OCI-LY1 (cell line): ENCODE data around the gene TIMM29.
"Not testable (repeated sequence)": the region's sequence is repeated elsewhere in the genome, so short reads cannot be mapped to it uniquely, and the experiment has no call there.

Experiments used
- H2AFZ ChIP-seq: fragments of 200-600 bp; sonication (generic), shearing (Covaris generic); 2 replicates; pipeline ENCODE4 v1.6.0; 2014; ENCODE audit warnings: antibody characterized with exemption, mild to moderate bottlenecking, low read length
- H3F3A ChIP-seq: fragments of 200-600 bp; sonication (generic), shearing (Covaris generic); 2 replicates; pipeline ENCODE4 v1.6.0; 2014; ENCODE audit warnings: mild to moderate bottlenecking, antibody characterized with exemption, low read length, moderate library complexity; ENCODE audit not compliant: insufficient read depth
- H3K27ac ChIP-seq: fragments of 200-600 bp; sonication (generic); 2 replicates; pipeline ENCODE4 v1.5.1; 2014; ENCODE audit warnings: low read length, mixed run types, mild to moderate bottlenecking, low read depth; ENCODE audit not compliant: poor library complexity, severe bottlenecking
- H3K27me3 ChIP-seq: fragments of 200-600 bp; sonication (generic); 2 replicates; pipeline ENCODE4 v1.6.0; 2014; ENCODE audit warnings: antibody characterized with exemption, mild to moderate bottlenecking, low read length, moderate library complexity; ENCODE audit not compliant: insufficient read depth
- H3K36me3 ChIP-seq: fragments of 200-600 bp; sonication (generic); 2 replicates; pipeline ENCODE4 v1.6.1; 2014; ENCODE audit warnings: mild to moderate bottlenecking, antibody characterized with exemption, low read length, moderate library complexity, mixed read lengths; ENCODE audit not compliant: insufficient read depth
- H3K4me1 ChIP-seq: fragments of 200-600 bp; sonication (generic); 2 replicates; pipeline ENCODE4 v1.5.1; 2014; ENCODE audit warnings: mild to moderate bottlenecking, low read length, moderate library complexity; ENCODE audit not compliant: insufficient read depth, severe bottlenecking
- H3K4me2 ChIP-seq: fragments of 200-600 bp; sonication (generic), shearing (Covaris generic); 2 replicates; pipeline ENCODE4 v1.6.1; 2014; ENCODE audit warnings: low read length
- H3K4me3 ChIP-seq: fragments of 200-600 bp; sonication (generic); 2 replicates; pipeline ENCODE4 v1.5.1; 2014; ENCODE audit warnings: low read length, low read depth, mild to moderate bottlenecking, mixed read lengths; ENCODE audit not compliant: poor library complexity, severe bottlenecking
- H3K79me2 ChIP-seq: fragments of 200-600 bp; shearing (Covaris generic); 2 replicates; pipeline ENCODE4 v1.6.1; 2016; ENCODE audit warnings: mixed run types, low read length, mixed read lengths; ENCODE audit not compliant: insufficient read depth
- H3K9ac ChIP-seq: fragments of 200-600 bp; sonication (generic), shearing (Covaris generic); 2 replicates; pipeline ENCODE4 v1.6.1; 2014; ENCODE audit warnings: mild to moderate bottlenecking, low read length, mixed read lengths
- H3K9me2 ChIP-seq: fragments of 200-600 bp; sonication (generic), shearing (Covaris generic); 2 replicates; pipeline ENCODE4 v1.6.1; 2014; ENCODE audit warnings: low read depth, mild to moderate bottlenecking, low read length, mixed read lengths
- H3K9me3 ChIP-seq: fragments of 200-600 bp; shearing (Covaris generic); 2 replicates; pipeline ENCODE4 v1.6.1; 2014; ENCODE audit warnings: low read length, mixed read lengths
- H4K20me1 ChIP-seq: fragments of 200-600 bp; sonication (generic), shearing (Covaris generic); 2 replicates; pipeline ENCODE4 v1.6.0; 2016; ENCODE audit warnings: mild to moderate bottlenecking, low read length; ENCODE audit not compliant: insufficient read depth
- CTCF ChIP-seq: fragments of 200-600 bp; sonication (generic), shearing (Covaris generic); IDR thresholded peaks from 2 replicates; pipeline ENCODE4 v1.5.1; 2017; ENCODE audit warnings: mild to moderate bottlenecking, antibody characterized with exemption, low read length, moderate library complexity, mixed read lengths
- EZH2 ChIP-seq: fragments of 200-600 bp; sonication (generic), shearing (Covaris generic); IDR thresholded peaks from 2 replicates; pipeline ENCODE4 v1.8.0; 2017; ENCODE audit warnings: borderline replicate concordance, mixed run types, mild to moderate bottlenecking, antibody characterized with exemption, low read length, moderate library complexity, mixed read lengths

TIMM29 gene

DNA sequence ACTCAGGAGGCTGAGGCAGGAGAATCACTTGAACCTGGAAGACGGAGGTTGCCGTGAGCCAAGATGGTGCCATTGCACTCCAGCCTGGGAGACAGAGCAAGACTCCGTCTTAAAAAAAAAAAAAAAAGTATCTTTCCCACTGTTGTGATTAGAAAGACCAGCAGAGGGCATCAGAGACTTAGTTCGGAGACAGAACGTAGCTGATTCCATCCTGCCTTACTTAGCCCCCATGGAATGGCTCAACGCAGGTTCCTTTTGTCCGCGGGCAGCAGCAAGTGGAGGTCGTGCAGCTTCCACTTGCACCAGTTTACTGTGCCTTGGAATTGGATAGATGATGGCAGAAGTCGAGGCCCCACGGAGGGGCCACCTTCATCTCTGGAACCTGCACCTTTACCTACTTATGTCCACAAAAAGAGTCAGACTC, 8.1 kb downstream of the TIMM29 start:
- no peaks in the 10 kb centered on the region for H3K27me3 ChIP-seq
- H2AFZ ChIP-seq: no peak overlapping the region
- no peaks in the 10 kb centered on the region for H3K9me3 ChIP-seq
- H3K27ac ChIP-seq: no peak overlapping the region
- TF ChIP-seq EZH2 (no peak), CTCF (peak; percentile 65; the same call in 1 of the 2 replicates)
- H3K4me1 ChIP-seq: peaks cover 22% of the 10 kb centered on the region
- no peaks in the 10 kb centered on the region for H3K9me2 ChIP-seq
- H3K4me3 ChIP-seq: no peak overlapping the region
- no peak overlapping the region for H3K4me2 ChIP-seq
- no peaks in the 10 kb centered on the region for H4K20me1 ChIP-seq
- no peaks in the 10 kb centered on the region for H3K79me2 ChIP-seq
- H3F3A ChIP-seq: no peaks in the 10 kb centered on the region
- no peak overlapping the region for H3K9ac ChIP-seq
- peaks cover 6% of the 10 kb centered on the region; the same call in 1 of the 2 replicates for H3K36me3 ChIP-seq

DNA sequence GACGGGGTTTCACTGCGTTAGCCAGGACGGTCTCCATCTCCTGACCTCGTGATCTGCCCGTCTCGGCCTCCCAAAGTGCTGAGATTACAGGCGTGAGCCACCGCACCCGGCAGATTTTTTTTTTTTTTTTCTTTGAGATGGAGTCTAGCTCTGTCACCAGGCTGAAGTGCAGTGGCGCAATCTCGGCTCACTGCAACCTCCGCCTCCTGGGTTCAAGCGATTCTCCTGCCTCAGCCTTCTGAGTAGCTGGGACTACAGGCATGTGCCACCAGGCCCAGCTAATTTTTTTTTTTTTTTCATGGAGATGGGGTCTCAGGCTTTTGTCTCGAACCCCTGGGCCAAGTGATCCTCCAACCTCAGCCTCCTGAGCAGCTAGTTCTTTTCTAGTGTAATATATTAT, 13.0 kb downstream of the TIMM29 start:
- H3F3A ChIP-seq, H2AFZ ChIP-seq: not testable (repeated sequence)
- H3K27ac ChIP-seq: peak overlapping the region; percentile 65

GRCh38 chr19:10943412-10943811, 14.8 kb downstream of the TIMM29 start:
- H3F3A ChIP-seq, H3K9me3 ChIP-seq, H3K9me2 ChIP-seq: not testable (repeated sequence)

More for the DNA sequence above, 13.0 kb downstream of the TIMM29 start:
- H3K9me2 ChIP-seq, H3K4me3 ChIP-seq, H3K9me3 ChIP-seq, H3K4me2 ChIP-seq, H4K20me1 ChIP-seq, H3K79me2 ChIP-seq, H3K27me3 ChIP-seq, H3K9ac ChIP-seq, H3K36me3 ChIP-seq: not testable (repeated sequence)
- H3K4me1 ChIP-seq: peaks cover 50% of the 10 kb centered on the region

GRCh38 chr19:10945264-10945663, 16.7 kb downstream of the TIMM29 start:
- H3K27ac ChIP-seq: peak overlapping the region; percentile 46
- H3F3A ChIP-seq: no peaks in the 10 kb centered on the region
- no peaks in the 10 kb centered on the region for H3K27me3 ChIP-seq
- H3K4me2 ChIP-seq: no peak overlapping the region
- peaks cover 37% of the 10 kb centered on the region for H3K4me1 ChIP-seq
- no peak overlapping the region for H3K9ac ChIP-seq
- H3K36me3 ChIP-seq: no peaks in the 10 kb centered on the region
- H3K9me3 ChIP-seq: no peaks in the 10 kb centered on the region
- no peak overlapping the region for H3K4me3 ChIP-seq
- H2AFZ ChIP-seq: no peak overlapping the region
- no peaks in the 10 kb centered on the region for H3K79me2 ChIP-seq
- no peaks in the 10 kb centered on the region for H3K9me2 ChIP-seq
- no peak for TF ChIP-seq CTCF
- no peak for TF ChIP-seq EZH2
- H4K20me1 ChIP-seq: no peaks in the 10 kb centered on the region

More at GRCh38 chr19:10943412-10943811, 14.8 kb downstream of the TIMM29 start:
- not testable (repeated sequence) for H3K4me3 ChIP-seq, H2AFZ ChIP-seq, H3K9ac ChIP-seq, H3K4me2 ChIP-seq, H3K36me3 ChIP-seq, H3K79me2 ChIP-seq, H3K27me3 ChIP-seq, H4K20me1 ChIP-seq
- peak overlapping the region; percentile 68 for H3K27ac ChIP-seq
- peaks cover 50% of the 10 kb centered on the region for H3K4me1 ChIP-seq
